ENCODE results near the gene TBL3. TPM values are rescaled to one million over a fixed set of nuclear protein-coding genes. Genes with fewer than 3 reads are reported as not detected.

TBL3 gene
- 10 to 100 TPM; 39.3 to 78.3 TPM for total RNA-seq

- DNase-seq (ENCODE audit: low spot score), result peak; percentile 98
- ATAC-seq, result peak; percentile 97 to 98
- Mint-ChIP-seq H3K4me1 (ENCODE audit: low read depth in 2 of 2) (peaks cover 18 to 21% of the 10 kb centered on the region in 2 donors), H3K36me3 (no peaks in the 10 kb centered on the region), H3K4me3 (peak within 1 kb of the TSS; percentile 96), H3K27me3 (no peaks in the 10 kb centered on the region), H3K27ac (peak within 1 kb of the TSS; percentile 99 to 100), H3K9me3 (no peaks in the 10 kb centered on the region)
Measured at GRCh38 chr16:1971796-1972489, at the start of gene TBL3. Gene TBL3 (plus strand): TSS chr16:1972053. CDS start chr16:1972165, 112 bp downstream.

DNA sequence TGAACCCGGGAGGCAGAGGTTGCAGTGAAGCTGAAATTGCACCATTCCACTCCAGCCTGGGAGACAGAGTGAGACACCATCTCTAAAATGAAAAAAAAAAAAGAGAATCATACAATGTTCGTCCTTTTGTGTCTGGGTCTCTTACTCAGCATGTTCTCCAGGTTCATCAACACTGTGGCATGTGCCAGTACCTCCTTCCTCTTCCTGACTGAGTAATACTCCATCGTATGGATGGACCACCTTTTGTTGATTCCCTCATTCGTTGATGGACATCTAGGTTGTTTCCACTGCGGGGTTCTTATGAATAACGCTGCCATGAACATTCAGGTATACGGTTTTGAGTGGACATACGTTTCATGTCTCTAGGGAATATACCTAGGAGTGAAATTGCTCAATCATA is 49.5 kb upstream of the TBL3 start:
- Mint-ChIP-seq H3K27ac (no peak overlapping the region), H3K4me1 (ENCODE audit: low read depth in 2 of 2) (no peaks in the 10 kb centered on the region), H3K36me3 (no peaks in the 10 kb centered on the region), H3K4me3 (no peak overlapping the region), H3K27me3 (peaks cover 24 to 28% of the 10 kb centered on the region in 2 donors), H3K9me3 (no peaks in the 10 kb centered on the region)
- DNase-seq (ENCODE audit: low spot score), result no peak
- no peak for ATAC-seq

DNA sequence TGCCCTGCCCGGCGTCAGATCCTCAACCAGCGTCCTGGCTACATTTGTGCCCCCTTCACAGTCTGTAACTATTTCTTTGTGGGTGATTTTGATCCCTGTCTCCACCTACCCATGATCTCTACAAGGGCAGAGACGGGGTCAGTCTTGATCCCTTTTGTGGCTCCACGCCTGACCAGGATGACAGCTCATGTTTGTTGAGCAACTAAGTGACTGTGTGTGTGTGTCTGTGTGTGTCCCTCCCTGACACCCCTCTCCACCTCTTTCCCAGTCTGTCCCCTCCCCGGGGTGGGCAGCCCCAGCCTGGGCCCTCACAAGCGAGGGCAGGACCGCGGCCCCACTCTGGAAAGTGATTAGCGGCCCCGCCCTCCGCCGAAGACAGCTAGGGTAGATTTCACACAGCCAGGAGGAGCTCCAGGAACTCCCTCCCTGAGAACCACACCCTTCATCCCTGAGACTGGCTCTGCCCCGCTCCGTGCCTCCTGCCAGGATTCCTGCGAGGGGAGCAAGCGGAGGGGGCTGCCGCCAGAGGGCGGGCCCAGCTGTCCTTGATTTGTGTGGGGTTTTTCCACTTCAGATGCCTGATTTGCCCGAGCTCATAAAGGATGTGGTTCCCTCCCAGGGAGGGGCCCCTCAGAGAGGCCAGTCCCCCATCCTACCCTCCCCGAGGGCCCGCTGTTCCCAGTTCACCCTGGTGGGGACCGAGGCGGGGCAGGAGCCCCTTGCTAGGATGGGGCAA is 48.4 kb upstream of the TBL3 start:
- Mint-ChIP-seq H3K36me3 (no peaks in the 10 kb centered on the region), H3K4me3 (no peak overlapping the region), H3K4me1 (ENCODE audit: low read depth in 2 of 2) (no peaks in the 10 kb centered on the region), H3K27ac (no peak overlapping the region), H3K9me3 (no peaks in the 10 kb centered on the region), H3K27me3 (peaks cover 24 to 28% of the 10 kb centered on the region in 2 donors)
- no peak for DNase-seq (ENCODE audit: low spot score)
- ATAC-seq, result no peak

DNA sequence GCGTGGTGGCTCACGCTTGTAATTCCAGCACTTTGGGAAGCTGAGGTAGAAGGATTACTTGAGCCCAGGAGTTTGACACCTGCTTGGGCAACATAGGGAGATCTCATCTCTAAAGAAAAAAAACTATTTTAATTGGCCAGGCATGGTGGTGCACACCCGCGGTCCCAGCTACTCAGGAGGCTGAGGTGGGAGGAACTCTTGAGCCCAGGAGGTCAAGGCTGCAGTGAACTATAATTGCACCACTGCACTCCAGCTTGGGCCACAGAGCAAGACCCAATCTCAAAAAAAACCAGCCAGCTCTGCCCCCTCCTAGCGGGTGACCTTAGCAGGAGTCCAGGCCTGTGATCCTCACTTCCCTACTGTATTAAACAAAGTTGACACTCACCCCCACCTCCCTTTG is 47.8 kb upstream of the TBL3 start:
- ATAC-seq, result no peak
- H3K9me3 Mint-ChIP-seq, result no peaks in the 10 kb centered on the region
- no peaks in the 10 kb centered on the region for H3K36me3 Mint-ChIP-seq
- no peak for DNase-seq (ENCODE audit: low spot score)
- H3K4me1 Mint-ChIP-seq (ENCODE audit: low read depth in 2 of 2), result peaks cover 0 to 2% of the 10 kb centered on the region in 2 donors
- no peak overlapping the region for H3K4me3 Mint-ChIP-seq
- no peak overlapping the region for H3K27ac Mint-ChIP-seq
- peaks cover 24 to 26% of the 10 kb centered on the region in 2 donors for H3K27me3 Mint-ChIP-seq

DNA sequence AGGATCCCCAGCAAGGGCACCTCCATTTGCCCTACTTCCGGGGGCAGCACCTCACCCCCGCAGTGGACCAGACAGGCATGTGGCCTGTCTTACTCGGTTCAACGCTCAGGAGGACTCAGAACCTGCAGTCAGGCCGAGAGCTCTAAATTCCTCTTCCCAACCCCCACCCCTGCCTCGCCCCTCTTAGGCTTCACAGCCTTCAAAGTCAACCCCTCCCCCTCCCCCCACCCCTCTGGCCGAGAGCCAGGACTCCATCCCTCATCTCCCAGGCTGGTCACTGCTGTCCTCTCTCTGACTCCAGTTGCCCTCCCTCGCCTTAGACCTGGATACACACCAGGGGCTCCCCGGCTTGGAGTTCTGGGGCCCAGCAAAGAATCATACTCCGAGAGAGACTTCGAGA is 45.6 kb upstream of the TBL3 start:
- Mint-ChIP-seq H3K4me1 (ENCODE audit: low read depth in 2 of 2) (peaks cover 0 to 3% of the 10 kb centered on the region in 2 donors), H3K36me3 (no peaks in the 10 kb centered on the region), H3K27me3 (peaks cover 15 to 16% of the 10 kb centered on the region in 2 donors), H3K4me3 (no peak overlapping the region), H3K27ac (no peak overlapping the region), H3K9me3 (no peaks in the 10 kb centered on the region)
- ATAC-seq, result no peak
- DNase-seq (ENCODE audit: low spot score), result no peak

DNA sequence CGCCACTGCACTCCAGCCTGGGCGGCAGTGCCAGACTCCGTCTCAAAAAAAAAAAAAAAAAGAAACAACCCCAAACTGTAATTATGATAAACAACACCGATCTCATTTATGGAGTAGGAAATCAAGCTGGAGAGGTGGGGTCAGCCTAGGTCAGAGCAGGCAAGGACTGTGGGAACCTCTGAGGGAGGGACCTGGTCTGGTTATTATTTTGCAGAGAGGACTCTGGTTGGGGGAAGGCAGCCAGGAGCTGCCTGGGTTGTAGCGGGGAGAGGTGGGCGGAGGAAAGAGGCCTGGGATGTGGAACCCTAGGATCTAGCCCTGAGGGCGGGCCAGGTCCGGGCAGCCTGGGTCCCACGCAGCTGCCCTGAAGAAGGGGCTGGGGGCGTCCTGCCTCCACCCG is 42.7 kb upstream of the TBL3 start:
- Mint-ChIP-seq H3K4me1 (ENCODE audit: low read depth in 2 of 2) (peaks cover 0 to 3% of the 10 kb centered on the region in 2 donors), H3K36me3 (no peaks in the 10 kb centered on the region), H3K27me3 (peaks cover 0 to 3% of the 10 kb centered on the region in 2 donors), H3K4me3 (peak overlapping the region; percentile 73), H3K9me3 (no peaks in the 10 kb centered on the region), H3K27ac (peak overlapping the region in 1 of 2 donors; percentile 48)
- DNase-seq (ENCODE audit: low spot score) (no peak), ATAC-seq (peak; percentile 1 to 11)

- Mint-ChIP-seq H3K27ac (no peak overlapping the region), H3K4me3 (no peak overlapping the region), H3K9me3 (no peaks in the 10 kb centered on the region), H3K4me1 (ENCODE audit: low read depth in 2 of 2) (peaks cover 0 to 3% of the 10 kb centered on the region in 2 donors), H3K36me3 (no peaks in the 10 kb centered on the region), H3K27me3 (peaks cover 0 to under 1% of the 10 kb centered on the region in 2 donors)
- ATAC-seq (peak; percentile 97 to 98), DNase-seq (ENCODE audit: low spot score) (peak; percentile 94)
Measured at GRCh38 chr16:1929578-1930337, 42.1 kb upstream of the TBL3 start.

- Mint-ChIP-seq H3K27me3 (no peaks in the 10 kb centered on the region), H3K4me1 (ENCODE audit: low read depth in 2 of 2) (peaks cover 0 to 3% of the 10 kb centered on the region in 2 donors), H3K9me3 (no peaks in the 10 kb centered on the region), H3K27ac (no peak overlapping the region), H3K4me3 (no peak overlapping the region), H3K36me3 (no peaks in the 10 kb centered on the region)
- ATAC-seq, result no peak
- DNase-seq (ENCODE audit: low spot score), result no peak
Measured at GRCh38 chr16:1930338-1930720, 41.5 kb upstream of the TBL3 start.

DNA sequence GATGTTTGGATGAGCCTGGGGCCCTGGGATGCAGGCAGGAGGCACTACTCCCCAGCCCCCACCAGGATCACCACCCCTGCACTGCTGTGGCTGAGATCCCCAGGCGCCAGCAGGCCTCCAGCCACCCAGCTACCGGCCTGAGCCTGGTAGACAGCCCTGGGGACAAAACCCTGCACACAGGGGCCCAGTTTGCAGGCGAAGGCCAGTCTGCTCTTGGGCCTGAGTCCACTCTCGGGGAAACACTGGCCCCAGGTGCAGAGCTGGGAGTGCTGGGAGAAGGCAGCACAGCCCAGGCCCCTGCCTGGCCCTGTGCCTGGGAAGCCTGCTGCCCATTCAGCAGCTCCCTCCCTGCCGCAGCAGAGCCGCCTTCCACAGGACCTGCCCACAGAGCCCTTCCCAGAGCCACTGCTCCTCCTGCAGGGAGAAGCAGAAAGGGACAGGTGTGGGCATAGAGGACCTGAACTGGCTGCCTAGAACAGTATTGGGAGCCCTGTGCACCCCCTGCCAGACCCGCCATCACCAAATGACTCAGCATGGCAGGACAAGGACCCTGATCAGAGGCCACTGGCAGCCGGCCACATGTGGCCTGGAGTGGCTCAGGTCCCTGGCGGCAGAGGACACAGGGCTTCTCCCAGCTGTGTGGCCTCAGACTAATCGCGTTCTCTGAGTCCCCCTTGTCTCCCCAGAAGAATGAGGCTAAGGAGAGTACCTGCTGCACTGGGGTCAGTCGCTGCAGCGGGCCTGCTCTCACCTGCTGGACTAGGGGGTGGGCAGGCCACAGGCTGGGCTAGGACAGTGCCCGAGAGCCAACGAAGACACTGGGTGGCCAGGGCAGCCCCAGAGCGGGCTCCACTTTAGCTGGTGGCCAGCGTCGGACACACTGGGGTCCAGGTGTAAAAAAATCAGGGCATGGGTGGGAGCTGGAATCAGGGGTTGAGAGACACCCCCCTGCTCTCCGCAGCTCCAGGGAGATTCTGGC is 39.5 kb upstream of the TBL3 start:
- Mint-ChIP-seq H3K4me3 (no peak overlapping the region), H3K27ac (no peak overlapping the region), H3K4me1 (ENCODE audit: low read depth in 2 of 2) (peaks cover 0 to 3% of the 10 kb centered on the region in 2 donors), H3K36me3 (no peaks in the 10 kb centered on the region), H3K27me3 (no peaks in the 10 kb centered on the region), H3K9me3 (no peaks in the 10 kb centered on the region)
- ATAC-seq, result no peak
- DNase-seq (ENCODE audit: low spot score), result no peak

GRCh38 chr16:1933097-1933661 is 38.7 kb upstream of the TBL3 start:
- Mint-ChIP-seq H3K4me1 (ENCODE audit: low read depth in 2 of 2) (peaks cover 0 to 3% of the 10 kb centered on the region in 2 donors), H3K27me3 (no peaks in the 10 kb centered on the region), H3K9me3 (no peaks in the 10 kb centered on the region), H3K27ac (no peak overlapping the region), H3K36me3 (no peaks in the 10 kb centered on the region), H3K4me3 (no peak overlapping the region)
- DNase-seq (ENCODE audit: low spot score) (no peak), ATAC-seq (no peak)

- Mint-ChIP-seq H3K27me3 (no peaks in the 10 kb centered on the region), H3K9me3 (no peaks in the 10 kb centered on the region), H3K36me3 (no peaks in the 10 kb centered on the region), H3K27ac (no peak overlapping the region), H3K4me3 (no peak overlapping the region), H3K4me1 (ENCODE audit: low read depth in 2 of 2) (peaks cover 3 to 4% of the 10 kb centered on the region in 2 donors)
- ATAC-seq (no peak), DNase-seq (ENCODE audit: low spot score) (no peak)
Measured at GRCh38 chr16:1936945-1937479, 34.8 kb upstream of the TBL3 start.

DNA sequence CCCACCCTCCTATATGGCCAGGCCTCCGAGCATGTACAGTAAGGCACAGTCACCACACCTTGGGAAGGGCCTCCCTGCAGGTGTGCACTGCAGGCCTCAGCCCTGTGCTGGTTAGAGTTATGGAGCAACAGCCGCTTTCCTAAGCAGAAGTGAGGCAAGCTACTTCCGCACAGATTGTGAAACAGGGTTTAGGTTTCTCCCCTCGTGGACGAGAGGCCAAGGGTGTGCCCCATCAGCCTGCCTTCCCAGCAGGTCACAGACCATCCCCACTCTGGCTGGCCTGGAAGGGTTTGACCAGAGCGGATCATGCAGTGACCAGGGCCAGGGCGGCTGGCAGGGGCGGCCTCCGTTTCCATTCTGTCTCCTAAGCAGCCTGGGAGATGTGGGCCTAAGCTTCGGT is 33.5 kb upstream of the TBL3 start:
- H3K27me3 Mint-ChIP-seq, result no peaks in the 10 kb centered on the region
- peaks cover 3 to 10% of the 10 kb centered on the region in 2 donors for H3K4me1 Mint-ChIP-seq (ENCODE audit: low read depth in 2 of 2)
- H3K9me3 Mint-ChIP-seq, result no peaks in the 10 kb centered on the region
- DNase-seq (ENCODE audit: low spot score), result no peak
- no peak overlapping the region for H3K27ac Mint-ChIP-seq
- no peaks in the 10 kb centered on the region for H3K36me3 Mint-ChIP-seq
- no peak overlapping the region for H3K4me3 Mint-ChIP-seq
- ATAC-seq, result no peak
